PFSK-1 (cell line): ENCODE data around the gene NOL12. TPM values are rescaled to one million over a fixed set of nuclear protein-coding genes. Genes with fewer than 3 reads are reported as not detected.

Experiments
- FOXP2 ChIP-seq: optimal IDR thresholded peaks from 2 replicates; pipeline ENCODE3; 2011; ENCODE audit warnings: borderline replicate concordance, control low read depth, inconsistent platforms; ENCODE audit not compliant: insufficient read depth; ENCODE audit errors: extremely low read length, extremely low read depth
- POLR2AphosphoS5 ChIP-seq: IDR thresholded peaks from 2 replicates; pipeline ENCODE4 v1.6.1; 2012; ENCODE audit warnings: low read depth, mild to moderate bottlenecking, control low read depth, low read length, moderate library complexity
- SIN3A ChIP-seq: IDR thresholded peaks from 2 replicates; pipeline ENCODE4 v1.6.1; 2012; ENCODE audit warnings: mild to moderate bottlenecking, low read length, moderate library complexity, borderline replicate concordance; ENCODE audit not compliant: insufficient read depth
- TAF1 ChIP-seq: IDR thresholded peaks from 2 replicates; pipeline ENCODE4 v1.6.1; 2012; ENCODE audit warnings: low read length, control low read depth, borderline replicate concordance; ENCODE audit not compliant: insufficient read depth
- polyA plus RNA-seq: library from polyadenylated mRNA; unstranded; fragments of >200 nt; gene quantifications from one replicate; pipeline ENCODE4 v1.2.1, GENCODE V29; 2012; ENCODE audit warnings: low read depth, missing spikeins; ENCODE audit not compliant: insufficient read length
- TF ChIP-seq, protein P1 (sequence below), 2 experiments: IDR thresholded peaks; 2 replicates each; pipeline versions ENCODE4 v1.6.1 to v1.8.0; 2011 to 2012; ENCODE audit warnings: low read depth in 2 of 2, low read length in 2 of 2, control low read depth in 1 of 2, inconsistent platforms in 1 of 2, mild to moderate bottlenecking in 1 of 2, moderate library complexity in 1 of 2; ENCODE audit not compliant: insufficient read depth in 1 of 2

NOL12 gene, protein sequence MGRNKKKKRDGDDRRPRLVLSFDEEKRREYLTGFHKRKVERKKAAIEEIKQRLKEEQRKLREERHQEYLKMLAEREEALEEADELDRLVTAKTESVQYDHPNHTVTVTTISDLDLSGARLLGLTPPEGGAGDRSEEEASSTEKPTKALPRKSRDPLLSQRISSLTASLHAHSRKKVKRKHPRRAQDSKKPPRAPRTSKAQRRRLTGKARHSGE
- 54.5 TPM for polyA plus RNA-seq

DNA sequence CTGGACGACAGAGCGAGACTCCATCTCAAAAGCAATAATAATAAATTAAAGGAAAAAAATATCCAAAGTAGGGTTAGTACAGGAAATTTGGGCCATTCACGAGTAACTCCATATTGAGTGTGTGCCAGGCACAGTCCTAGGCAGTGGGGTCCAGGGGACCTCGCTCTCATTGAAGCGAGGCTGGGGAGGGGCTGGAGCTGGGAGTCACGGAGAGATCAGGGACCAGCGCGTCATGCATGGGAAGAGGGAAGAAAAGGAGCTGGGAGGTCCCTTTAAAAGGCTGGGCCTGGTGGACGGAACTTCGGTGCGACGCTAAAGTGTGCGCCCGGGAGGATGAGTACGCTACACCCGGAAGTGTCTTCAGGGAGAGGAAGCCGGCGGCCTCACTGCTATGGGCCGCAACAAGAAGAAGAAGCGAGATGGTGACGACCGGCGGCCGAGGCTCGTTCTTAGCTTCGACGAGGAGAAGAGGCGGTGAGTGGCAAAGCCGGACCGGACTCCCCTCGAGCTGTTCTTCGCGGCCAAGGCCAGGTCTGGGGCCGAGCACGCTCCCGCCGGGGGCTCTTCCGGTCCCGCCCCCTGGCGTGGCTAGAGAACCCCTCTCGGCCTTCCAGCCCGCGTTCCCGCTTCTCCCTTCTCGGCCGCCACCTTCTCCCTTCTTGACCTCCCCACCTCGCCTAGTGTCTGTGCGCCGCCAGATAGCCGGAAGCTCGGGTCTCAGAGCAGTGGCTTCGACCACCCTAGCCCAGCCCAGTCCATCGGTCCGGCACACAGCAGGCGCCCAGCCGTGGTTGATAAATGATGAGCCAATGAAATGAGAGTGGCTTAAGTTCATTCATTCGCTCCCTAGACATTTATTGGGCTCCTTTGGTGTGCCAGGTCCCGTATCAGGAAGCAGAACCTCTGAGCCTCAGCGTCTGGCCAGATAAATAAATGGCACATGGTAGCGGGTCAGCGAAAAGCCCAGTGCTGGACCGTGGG, at the start of gene NOL12:
NOL12 (plus strand) TSS at position 342 of the 981 bp plus-strand sequence; CDS start at position 392, 50 bp downstream.
- TF ChIP-seq TAF1 = 0 out of 2 replicates have a peak, but pooled peaks have one; percentile 48
- TF ChIP-seq SIN3A = no peak
- no peak for TF ChIP-seq FOXP2
- peak; percentile 65; the same call in 1 of the 2 replicates for TF ChIP-seq POLR2AphosphoS5
- TF ChIP-seq, protein P1, sequence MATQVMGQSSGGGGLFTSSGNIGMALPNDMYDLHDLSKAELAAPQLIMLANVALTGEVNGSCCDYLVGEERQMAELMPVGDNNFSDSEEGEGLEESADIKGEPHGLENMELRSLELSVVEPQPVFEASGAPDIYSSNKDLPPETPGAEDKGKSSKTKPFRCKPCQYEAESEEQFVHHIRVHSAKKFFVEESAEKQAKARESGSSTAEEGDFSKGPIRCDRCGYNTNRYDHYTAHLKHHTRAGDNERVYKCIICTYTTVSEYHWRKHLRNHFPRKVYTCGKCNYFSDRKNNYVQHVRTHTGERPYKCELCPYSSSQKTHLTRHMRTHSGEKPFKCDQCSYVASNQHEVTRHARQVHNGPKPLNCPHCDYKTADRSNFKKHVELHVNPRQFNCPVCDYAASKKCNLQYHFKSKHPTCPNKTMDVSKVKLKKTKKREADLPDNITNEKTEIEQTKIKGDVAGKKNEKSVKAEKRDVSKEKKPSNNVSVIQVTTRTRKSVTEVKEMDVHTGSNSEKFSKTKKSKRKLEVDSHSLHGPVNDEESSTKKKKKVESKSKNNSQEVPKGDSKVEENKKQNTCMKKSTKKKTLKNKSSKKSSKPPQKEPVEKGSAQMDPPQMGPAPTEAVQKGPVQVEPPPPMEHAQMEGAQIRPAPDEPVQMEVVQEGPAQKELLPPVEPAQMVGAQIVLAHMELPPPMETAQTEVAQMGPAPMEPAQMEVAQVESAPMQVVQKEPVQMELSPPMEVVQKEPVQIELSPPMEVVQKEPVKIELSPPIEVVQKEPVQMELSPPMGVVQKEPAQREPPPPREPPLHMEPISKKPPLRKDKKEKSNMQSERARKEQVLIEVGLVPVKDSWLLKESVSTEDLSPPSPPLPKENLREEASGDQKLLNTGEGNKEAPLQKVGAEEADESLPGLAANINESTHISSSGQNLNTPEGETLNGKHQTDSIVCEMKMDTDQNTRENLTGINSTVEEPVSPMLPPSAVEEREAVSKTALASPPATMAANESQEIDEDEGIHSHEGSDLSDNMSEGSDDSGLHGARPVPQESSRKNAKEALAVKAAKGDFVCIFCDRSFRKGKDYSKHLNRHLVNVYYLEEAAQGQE (IDR thresholded peaks at IDR 0.05; ENCODE audit: insufficient read depth in 1 of 2, low read depth in 2 of 2, low read length in 2 of 2) = no peak

DNA sequence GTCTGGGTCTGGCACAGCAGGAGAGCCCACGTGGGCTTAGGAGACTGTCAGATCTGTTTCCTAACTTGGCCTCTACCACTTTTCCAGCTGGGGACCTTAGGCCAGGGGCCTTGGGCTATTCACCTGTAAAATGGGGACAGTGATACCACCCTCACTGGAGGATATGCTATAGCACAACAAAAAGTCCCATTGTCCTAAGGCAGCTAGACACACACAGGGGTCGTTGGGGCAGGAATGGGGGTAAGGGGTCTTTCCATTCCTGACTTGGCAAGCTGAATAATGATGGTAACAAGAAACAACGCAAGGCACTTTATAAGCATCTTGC, 49.2 kb upstream of the NOL12 start:
- TF ChIP-seq, protein P1 (IDR thresholded peaks at IDR 0.05; ENCODE audit: insufficient read depth in 1 of 2, low read depth in 2 of 2, low read length in 2 of 2) = no peak
- TF ChIP-seq TAF1 (no peak), SIN3A (no peak), FOXP2 (no peak), POLR2AphosphoS5 (no peak)

DNA sequence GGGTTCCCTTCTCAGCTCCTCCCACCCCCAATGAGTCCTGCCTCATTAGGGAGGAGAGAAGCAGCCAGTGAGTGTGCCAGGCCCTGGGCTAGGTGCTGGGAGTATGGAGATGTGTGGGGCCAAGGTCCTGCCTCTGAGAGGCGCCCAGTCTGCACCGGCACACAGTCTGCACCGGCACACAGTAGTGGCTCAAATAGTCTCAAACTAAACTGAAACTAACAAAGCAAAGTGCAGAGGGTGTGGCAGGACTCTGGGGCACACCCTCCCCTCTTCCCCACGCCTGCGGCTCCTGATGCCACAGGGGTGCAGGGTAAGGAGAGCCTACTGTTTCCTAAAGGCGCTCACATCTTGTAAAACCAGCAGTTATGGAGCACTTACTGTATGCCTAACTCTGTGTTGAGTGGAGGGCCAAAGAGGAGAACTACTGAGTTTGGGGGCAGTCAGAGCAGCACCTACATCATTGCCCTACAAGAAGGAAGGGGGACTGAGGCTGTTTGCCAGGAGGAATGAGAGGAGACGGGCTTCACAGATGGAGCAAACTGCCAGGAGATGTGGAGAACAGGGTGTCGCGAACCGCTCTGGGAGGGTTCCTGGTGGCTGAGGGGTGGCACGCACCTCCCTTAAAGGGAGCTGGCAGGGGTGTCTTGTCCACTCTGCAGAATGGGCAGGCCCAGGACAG, 47.6 kb upstream of the NOL12 start:
- no peak for TF ChIP-seq TAF1
- TF ChIP-seq, protein P1 (IDR thresholded peaks at IDR 0.05; ENCODE audit: insufficient read depth in 1 of 2, low read depth in 2 of 2, low read length in 2 of 2) = no peak
- no peak for TF ChIP-seq POLR2AphosphoS5
- no peak for TF ChIP-seq SIN3A
- no peak for TF ChIP-seq FOXP2

DNA sequence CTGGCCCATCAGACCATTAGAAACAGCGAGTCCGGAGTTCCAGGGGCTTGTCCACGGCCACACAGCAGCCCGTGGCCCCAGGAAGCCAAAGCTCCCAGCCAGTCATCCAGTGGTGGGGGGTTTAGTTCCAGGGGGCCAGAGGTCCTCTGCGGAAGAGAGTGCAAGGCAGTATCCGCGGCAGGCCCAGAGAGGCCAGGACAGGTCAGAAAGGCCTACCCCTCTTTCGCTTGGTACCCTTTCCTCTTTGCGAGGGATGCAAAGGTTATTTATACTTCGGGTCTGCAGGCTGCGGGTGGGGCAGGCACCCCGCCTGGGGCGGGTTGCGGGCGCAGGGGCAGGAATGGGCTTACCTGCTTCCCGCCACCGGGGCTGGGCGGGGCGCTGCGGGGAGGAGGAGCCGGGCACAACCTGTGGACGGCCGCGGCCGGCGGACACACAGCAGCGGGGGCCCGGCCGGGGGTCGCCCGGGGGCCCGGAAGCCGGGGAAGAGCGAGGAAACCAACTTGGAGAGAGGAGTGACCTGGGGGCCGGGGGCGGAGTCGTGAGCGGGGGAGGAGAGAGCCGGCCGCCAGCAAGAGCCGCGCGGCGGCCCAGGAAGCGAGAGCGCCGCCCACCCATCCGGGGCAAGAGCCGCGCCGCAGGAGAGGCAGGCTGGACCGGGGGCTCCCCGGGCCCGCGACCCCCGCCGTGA, 46.9 kb upstream of the NOL12 start, which contains the start of gene SH3BP1:
SH3BP1 (plus strand) TSS at position 600 of the 691 bp plus-strand sequence. CDS start 119 bp downstream, outside the sequence.
- TF ChIP-seq TAF1 (no peak), POLR2AphosphoS5 (no peak; the same call in 1 of the 2 replicates), FOXP2 (no peak), SIN3A (no peak)
- TF ChIP-seq, protein P1 (IDR thresholded peaks at IDR 0.05; ENCODE audit: insufficient read depth in 1 of 2, low read depth in 2 of 2, low read length in 2 of 2) = no peak
